Caki2 (cell line): ENCODE data around the gene KLK13. TPM values are rescaled to one million over a fixed set of nuclear protein-coding genes. Genes with fewer than 3 reads are reported as not detected.

Source experiments
- DNase-seq: peaks from one replicate; pipeline ENCODE4 v3.0.0-alpha.2; 2015; ENCODE audit warnings: low read depth
- in situ Hi-C: cut with HindIII; loops from 2 replicates; pipeline ENCODE4 v1.10.0; 2016; ENCODE audit warnings: low sequenced_read_pairs, low pct_unique_long_range_greater_than_20kb, mixed read lengths
- total RNA-seq: library from RNA; depleted of rRNA; stranded (reverse); fragments of >200 nt; shearing (Covaris generic); gene quantifications from 2 replicates; pipeline ENCODE4 v1.2.3, GENCODE V29; 2014; ENCODE audit warnings: low replicate concordance

KLK13 gene
- total RNA-seq, 1 experiment from 2014 or later, result not detected

DNA sequence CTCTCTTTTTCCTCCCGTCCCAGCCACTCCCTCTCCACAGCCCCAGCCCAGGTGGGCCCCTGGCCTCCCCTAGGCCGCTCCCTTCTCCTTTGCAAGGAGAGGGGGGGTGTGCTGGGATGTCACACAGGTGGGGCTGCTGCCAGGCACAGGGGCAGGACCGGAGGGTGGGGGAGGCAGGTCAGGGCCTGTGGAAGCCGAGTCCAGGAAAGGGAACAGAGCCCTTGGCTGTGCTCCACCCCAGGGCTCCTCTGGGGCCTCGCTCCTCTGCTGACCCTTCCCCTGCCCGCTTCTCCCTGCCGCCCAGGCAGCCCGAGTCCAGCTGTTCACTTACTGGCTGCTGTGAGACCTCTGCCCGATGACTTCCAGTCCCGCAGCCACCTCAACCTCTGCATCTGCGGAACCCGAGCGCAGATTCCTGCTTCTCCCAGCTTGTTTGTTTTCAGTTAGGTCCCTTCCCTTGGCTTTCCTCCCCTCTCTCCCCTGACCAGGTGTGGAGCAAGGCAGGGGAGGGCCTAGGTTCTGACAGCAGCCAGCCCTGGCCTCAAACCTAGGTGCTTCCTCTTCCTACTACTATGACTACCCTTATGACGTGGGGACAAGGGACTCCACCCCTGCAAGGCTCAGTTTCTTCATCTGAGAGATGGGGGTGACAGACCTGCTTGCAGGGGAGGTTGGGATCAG, 37.6 kb downstream of the KLK13 start:
- in situ Hi-C loops, result no loop called here
- no peak for DNase-seq

DNA sequence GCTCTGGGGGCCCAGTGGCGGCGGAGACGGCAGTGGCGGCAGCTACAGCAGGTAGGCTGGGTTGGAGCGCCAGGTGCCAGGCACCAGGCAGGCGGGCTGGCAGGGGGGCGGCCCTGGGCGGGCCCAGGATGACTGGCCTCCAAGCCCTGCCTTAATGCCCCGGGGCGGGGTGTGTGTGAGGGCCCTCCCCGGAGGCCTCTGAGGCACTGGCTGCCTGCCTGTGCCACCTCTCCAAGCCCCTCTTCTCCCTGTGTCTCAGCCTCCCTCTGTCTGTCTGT, 38.4 kb downstream of the KLK13 start, which contains the start of gene KLK11:
Gene KLK11, minus strand, starts transcription at position 63 of the 278 bp plus-strand sequence. CDS start 985 bp downstream, outside the sequence.
- DNase-seq, result no peak
- in situ Hi-C loops, result no loop called here

DNA sequence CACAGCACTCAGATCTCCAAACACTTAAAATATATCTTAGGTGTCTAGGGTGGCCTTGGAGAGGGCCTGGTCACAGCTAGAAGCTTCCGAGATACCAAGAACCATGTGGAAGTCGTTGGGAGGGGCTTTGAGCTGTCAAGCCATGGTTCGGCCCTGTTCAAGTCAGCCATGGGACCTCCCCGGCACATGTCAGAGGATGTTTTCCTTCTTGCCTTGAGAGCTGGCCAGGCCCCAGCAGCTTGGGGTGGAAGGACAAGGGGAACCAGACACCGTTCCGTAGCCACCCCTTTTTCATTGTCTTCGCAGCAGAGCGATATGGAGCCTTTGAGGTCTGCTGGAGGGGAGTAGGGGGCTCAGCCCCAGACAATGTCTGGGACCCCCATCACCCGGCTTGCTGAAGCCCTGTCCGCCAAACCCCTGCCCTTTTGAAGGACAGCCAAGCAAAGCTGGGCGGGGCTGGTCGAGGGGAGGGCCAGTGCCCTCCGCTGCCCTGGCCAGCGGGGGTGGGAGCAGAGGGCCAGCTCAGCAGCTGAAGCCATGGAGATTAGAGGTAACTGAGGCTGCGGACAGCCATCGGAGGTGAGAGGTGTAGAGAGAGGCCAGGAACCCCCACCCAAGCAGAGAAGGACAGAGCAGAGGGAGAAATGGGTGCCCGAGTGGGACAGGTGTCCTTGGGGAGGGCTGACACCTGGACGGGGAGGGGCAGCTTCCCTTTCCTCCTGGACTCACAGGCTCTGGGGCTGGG, 38.9 kb downstream of the KLK13 start:
- in situ Hi-C loops, result no loop called here
- no peak for DNase-seq

DNA sequence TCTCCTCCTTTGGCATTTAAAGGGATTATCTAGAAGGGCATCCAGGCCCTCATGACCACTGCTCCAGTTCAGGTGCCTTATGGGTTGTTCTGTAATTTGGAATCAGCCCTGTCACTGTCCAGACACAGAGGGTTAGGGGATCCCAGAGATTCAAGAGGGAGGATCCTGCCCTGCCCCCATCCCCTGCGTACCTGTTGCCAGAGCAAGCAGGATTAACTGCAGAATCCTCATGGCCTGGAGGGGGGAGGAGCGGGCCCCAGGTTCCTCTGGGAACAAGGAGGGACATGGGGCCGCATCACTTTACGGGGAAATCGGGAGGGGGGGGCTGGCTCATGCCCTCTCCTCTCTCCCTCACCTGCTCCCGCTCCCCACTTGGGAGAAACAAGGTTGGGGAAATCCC, 39.5 kb downstream of the KLK13 start:
- in situ Hi-C loops, result no loop called here
- no peak for DNase-seq

DNA sequence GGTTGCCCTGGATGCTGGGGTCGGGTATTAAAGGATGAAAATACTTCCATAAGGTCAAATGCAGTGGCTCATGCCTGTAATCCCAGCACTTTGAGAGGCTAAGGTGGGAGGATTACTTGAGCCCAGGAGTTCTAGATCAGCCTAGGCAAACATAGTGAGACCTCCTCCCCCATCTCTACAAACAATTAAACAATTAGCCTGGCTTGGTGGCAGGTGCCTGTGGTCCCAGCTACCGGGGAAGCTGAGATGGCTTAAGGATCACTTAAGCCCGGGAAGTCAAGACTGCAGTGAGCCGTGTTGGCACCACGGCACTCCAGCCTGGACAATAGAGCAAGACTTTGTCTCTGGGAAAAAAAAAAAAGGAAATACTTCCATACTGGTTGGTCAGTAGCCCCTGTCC, 40.0 kb downstream of the KLK13 start:
- DNase-seq, result no peak
- in situ Hi-C loops, result no loop called here

DNA sequence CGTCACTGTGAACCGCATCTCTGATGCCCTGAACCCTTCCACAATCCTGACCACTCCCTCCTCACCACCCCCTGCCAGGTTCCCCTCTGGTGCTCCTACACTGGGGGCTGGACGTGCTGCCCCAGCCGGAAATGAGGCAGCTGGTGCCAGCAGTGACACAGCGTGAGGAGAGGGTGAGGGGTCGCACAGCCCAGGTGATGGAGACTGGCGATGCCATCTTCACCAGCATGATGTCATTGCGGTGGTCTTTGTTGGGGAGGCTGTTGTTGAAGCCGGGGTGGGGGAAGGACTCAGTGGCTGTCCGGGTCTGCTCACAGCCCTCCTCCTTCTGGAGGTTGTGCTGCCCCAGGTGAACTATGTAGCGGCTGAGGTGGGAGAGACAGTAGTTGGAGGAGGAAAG, 40.9 kb downstream of the KLK13 start:
- no peak for DNase-seq
- in situ Hi-C loops, result no loop called here

DNA sequence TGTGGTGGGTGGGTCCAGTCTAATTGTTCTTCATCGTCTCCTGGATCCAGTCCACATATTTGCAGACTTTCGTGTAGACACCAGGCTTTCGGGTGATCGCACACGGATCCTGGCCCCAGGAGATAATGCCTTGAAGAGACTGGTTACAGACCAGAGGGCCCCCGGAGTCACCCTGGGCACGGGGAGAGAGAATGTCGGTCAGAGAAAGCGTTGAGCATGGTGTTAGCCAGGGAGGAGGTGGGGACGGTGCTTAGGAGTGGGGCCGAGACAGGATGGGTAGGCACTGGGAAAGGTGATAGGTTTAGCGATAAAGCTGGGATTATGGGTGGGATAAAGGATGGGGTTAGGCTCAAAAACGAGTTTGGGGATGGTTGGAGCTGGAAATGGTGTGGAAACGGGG, 42.4 kb downstream of the KLK13 start:
- in situ Hi-C loops, result no loop called here
- DNase-seq, result no peak

DNA sequence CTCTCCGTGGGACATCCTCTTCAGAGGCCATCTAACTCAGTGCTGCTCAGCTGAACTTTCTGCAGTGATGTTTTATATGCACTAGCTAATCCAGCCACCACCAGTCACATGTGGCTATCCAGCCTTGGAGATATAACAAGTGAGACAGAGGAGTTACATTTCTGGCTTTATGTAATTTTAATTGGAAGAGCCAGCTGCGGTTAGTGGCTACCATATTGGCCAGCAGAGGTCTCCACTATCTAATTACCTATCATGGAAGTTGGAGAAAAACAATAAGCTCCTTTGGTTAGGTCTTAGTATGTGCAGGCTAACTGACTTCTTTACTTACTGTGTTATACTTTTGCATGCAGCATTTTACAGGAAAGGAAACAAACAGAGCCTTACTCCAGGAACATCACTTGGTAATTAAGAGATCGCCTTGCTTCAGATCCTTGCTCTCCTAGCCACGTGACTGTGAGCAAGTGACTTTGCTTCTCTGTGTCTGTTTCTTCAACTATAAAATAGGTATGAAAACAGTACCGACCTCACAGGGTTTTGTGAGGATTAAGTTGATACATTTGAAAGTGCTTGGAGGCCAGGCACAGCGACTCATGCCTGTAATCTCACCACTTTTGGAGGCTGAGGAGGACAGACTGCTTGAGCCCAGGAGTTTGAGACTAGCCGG, 43.8 kb downstream of the KLK13 start:
- in situ Hi-C loops, result no loop called here

DNA sequence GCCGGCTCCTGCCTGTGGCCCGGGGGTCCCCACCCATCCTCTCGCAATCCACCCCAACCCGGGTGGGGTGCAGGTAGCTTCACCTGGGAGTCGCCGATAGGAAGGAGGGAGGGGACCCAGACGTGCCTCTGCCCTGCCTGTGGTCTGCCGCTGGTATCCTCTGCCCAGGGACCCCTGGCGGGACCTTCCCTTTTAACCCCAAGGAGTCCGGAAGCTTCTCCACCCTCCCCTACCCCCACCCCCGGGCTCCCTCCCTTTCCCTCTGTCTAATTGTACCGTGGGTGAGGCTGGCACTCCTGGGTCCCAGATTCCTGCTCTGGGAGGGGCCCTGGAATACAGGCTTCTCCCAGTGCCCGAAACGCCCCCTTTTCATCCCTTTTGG, 45.4 kb downstream of the KLK13 start, which contains the start of gene KLK10:
Gene KLK10, minus strand, starts transcription at position 166 of the 382 bp plus-strand sequence. CDS start 579 bp downstream, outside the sequence.
- no peak for DNase-seq
- in situ Hi-C loops, result no loop called here

More for the DNA sequence above, 43.8 kb downstream of the KLK13 start:
- DNase-seq, result peak; percentile 64

DNA sequence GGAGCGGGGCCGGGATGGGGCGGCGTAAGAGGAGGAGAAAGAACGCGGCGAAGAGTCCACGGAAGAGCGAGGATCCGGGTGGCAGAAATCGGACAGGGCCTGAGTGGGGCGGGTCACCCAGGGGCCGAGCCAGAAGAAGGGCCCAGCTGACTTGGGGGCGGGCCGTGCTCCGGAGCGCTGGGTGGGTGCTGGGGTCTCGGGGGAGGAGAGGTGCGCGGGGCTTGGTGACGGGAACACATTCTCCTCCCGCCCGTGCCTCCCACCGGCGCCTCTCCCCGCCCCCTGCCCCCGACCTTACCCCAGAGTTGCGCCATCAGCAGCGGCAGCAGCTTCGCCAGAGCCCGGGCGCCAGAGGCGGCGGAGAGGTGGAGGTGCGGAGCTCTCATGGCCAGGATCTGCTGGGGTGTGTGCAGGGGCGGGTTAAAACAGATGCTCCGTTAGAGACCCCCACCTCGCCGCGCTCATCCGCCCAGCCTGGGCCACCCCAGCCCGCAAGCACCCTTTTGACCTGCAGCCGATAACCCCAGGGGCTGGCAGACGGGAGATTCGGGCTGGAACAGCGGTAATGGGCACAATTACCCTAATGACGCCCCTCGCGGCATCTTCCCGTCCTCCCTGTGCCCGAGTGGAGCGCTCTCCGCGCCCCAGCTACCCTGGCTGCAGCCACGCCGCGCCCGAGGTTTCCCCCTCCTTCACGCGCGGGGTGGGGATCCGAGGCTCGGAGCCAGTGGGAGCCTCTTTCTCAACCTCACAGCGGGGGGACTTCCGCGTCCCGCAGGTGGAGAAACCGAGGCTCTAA, 45.9 kb downstream of the KLK13 start:
- DNase-seq, result no peak
- in situ Hi-C loops, result no loop called here

DNA sequence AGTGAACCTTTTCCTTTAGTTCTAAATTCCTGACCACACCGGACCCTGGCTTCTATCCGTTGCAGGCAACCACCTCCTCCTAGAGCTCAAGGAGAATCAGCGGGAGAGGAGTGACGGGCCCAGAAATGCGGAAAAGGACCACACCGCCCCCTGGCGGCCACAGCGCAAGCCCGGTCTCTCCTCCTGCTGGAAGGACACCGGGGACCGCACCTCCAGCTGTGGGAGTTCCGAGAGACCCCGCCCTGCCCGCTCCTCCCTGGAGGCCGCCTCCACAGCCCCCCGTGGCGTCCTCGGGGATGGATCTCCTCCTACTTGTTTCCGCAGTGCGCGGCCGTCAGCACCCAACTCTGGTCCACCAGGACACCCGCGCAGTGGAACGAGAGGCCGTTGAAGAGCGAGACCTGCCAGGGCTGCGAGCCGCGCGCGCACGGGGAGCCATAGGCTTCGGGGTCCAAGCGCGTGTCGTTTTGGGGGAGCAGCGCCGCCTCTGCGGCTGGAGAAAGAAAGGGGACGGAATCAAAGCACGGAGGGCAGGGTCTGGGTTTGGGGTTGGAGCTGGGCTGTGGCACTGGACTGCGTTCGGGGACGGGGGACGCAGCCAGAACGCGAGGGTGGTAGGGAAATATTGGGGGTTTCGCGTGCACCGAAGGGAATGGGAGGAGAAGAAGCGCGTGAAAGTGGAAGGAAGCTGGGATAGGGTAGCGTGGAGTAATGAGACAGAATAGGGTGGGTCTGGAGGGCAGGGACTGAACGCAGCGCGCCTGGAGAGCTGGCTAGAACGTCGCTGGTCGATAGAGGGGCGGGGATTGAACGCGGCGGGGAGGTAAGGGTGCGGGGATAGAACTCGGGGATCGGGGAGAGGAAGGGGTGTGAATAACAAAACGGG, 47.9 kb downstream of the KLK13 start:
- DNase-seq, result peak; percentile 41
- in situ Hi-C loops, result no loop called here

DNA sequence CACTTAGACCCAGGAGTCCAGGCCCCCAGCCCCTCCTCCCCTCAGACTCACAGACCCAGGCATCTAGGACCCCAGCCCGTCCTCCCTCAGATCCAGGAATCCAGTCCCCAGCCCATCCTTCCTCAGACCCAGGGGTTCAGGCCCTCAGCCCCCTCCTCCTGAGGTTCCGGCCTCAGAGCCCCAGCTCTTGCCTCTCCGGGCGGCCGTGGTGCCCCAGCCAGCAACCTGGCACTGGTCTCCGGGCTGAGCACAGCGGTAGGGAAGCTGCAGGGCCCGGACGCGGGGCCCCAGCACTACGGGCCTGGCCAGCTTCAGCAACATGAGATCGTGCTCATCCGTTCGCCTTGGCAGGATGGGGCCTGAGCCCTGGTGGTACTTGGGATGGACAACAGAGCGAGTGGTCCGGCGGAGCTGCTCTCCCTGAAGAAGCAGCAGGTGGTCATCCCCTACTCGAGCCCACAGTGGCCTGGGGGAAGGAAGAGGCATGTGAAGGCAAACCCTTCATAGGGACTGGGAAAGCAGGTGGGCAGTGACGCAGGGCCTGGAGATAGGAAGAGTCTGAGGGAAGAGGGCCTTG, 49.1 kb downstream of the KLK13 start:
- no peak for DNase-seq
- in situ Hi-C loops, result no loop called here

DNA sequence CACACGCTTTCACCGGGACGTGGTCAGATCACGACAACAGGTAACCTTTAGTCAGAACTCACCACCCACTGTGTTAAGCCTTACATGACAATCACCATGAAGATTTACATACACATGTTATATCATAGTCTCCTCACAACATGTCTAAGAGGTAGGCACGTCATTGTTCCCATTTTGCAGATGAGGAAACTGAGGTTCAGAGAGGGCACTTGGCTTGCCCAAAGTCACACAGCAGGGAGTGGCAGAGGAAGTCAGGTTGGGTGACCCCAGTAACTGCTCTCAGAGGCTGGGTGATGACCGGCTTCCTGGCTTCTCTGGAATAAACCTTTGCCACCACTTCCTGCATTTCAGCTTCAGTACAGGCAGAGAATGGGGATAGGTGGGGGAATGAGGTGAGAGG, 50.6 kb downstream of the KLK13 start:
- DNase-seq, result no peak

DNA sequence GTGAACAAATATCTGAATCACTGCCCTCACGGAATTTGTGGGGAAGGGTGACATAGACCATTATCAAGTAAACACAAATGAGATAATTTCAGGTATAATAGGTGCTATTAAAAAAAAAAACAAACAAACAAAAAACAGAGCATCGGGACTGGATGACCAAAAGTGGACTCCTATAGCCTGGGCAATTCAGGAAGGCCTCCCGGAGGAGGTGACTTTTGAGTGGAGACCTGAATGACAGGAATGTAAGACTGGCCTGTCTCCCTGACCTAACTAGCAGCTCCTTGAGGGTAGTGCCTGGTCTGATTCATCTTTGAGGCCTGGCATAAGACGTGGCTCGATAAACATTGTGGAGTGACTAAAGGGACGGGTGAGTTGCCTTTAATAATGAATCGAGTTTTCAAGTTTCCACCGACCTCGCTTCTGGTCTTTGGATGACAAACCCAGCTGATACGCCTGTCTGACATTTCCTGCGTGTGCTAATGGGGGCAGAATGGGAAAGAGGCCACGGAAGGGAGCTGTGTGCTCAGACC, 52.2 kb downstream of the KLK13 start:
- in situ Hi-C loops, result no loop called here
- DNase-seq, result no peak

More for the DNA sequence above, 50.6 kb downstream of the KLK13 start:
- in situ Hi-C loops, result no loop called here

DNA sequence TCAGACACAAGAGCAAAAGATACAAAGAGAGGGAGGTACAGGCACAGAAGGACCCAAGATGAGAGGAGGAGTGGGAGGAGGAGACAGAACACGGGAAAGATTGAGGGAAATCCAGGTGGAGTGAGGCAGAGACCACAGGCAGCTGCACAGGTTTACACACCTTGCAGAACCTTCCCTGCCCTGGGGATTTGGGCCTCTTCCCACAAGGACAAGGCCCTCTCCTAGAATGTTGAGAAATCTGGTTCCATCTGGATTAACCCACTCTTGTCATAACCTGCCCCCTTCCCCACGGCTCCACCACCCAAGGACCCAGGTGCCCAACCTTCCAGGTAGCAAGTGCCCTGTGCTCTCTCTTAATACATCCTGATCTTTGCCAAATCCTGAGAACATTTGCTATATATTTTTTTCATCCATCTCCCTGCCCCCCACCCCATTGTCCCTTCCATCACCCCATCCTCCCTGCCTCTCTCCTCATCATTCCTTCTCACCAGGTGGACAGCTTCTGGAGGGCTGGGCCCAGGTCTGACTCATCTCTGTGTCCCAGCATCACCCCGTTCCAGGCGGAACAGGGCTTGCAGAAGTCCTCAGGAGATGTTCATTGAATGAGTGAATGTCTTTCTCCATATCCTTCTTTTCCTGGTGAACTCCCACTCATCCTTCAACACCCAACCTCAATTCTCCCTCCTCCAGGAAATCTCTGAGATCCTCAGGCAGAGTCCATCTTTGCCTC, 54.7 kb downstream of the KLK13 start:
- no peak for DNase-seq
- in situ Hi-C loops, result no loop called here

DNA sequence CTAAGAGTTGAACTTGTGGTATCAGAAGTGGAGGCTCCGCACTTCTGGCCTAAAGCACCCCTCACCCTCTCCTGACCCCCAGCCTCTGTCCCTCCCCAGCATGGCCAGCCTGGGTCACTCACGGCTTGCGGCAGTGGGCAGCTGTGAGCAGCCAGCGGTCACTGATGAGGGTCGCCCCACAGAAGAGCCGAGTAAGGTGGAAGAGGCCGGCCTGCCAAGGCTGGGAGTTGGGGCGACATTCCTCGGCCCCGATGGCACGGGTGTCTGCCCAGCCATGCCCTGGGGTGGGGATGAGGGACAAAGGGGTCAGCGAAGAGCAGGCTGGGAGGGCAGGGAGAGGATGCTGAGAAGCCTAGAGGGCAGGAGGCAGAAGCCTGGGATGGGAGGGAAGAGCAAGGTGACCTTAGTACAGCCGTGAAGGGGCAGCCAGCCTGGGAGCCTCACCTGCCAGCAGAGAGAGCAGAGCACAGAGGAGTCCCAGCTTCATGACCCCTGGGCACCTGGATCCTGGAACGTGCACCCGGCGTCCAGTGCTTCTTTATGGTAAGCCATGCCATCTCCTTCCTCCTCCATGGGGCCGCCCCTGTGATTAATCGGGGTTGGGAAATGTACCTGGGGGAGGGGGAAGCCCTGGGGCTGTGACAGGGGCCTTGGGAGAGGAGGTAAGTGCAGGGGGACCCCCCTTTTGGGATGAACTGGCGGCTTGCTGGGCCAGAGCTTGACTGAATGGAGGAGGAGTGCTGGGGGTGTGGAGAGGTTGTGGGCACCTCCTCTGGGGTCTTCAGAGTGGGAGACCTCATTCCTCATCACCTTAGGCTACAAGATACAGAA, 55.6 kb downstream of the KLK13 start:
- no peak for DNase-seq
- in situ Hi-C loops, result no loop called here
